Panc1 (cell line): ENCODE data around the gene CNTN4. TPM values are rescaled to one million over a fixed set of nuclear protein-coding genes. Genes with fewer than 3 reads are reported as not detected.

Experiments used
- ATAC-seq: fragments of 200-7000 bp; cut with Tn5 transposase; 2 replicates; pipeline ENCODE4 v1.9.1; 2020; ENCODE audit warnings: mild to moderate bottlenecking, moderate library complexity
- BruUV-seq: library from RNA; stranded (reverse); fragments of 400-500 nt; replicated peaks from 2 replicates; lab custom pipeline; 2021; lab: Mats Ljungman, UMichigan
- CTCF ChIA-PET: fragments of 300-600 bp; sonication (Branson Sonifier 250); formaldehyde crosslinking; loops from one replicate; lab custom pipeline; 2022; ENCODE audit warnings: antibody characterized with exemption; lab: Charles Lee
- POLR2A ChIA-PET: fragments of 300-600 bp; sonication (Branson Sonifier 250); formaldehyde crosslinking; loops from one replicate; lab custom pipeline; 2022; ENCODE audit warnings: antibody characterized with exemption; lab: Charles Lee
- DNase-seq: peaks from one replicate; pipeline ENCODE4 v3.0.0-alpha.2; 2010; ENCODE audit warnings: low read depth, low spot score
- H3K27ac ChIP-seq: 2 replicates; pipeline ENCODE4 v1.5.1; 2011; ENCODE audit warnings: mild to moderate bottlenecking, low read length, inconsistent platforms
- H3K27me3 ChIP-seq: fragments of 200-500 bp; sonication (Bioruptor generic); 2 replicates; pipeline ENCODE4 v1.6.0; 2014; ENCODE audit warnings: low read length, inconsistent platforms; ENCODE audit not compliant: control insufficient read depth, insufficient read depth
- H3K36me3 ChIP-seq: fragments of 200-500 bp; sonication (Bioruptor generic); 2 replicates; pipeline ENCODE4 v1.5.1; 2014; ENCODE audit warnings: inconsistent platforms, mild to moderate bottlenecking, low read length, moderate library complexity; ENCODE audit not compliant: control insufficient read depth, insufficient read depth
- H3K4me1 ChIP-seq: 2 replicates; pipeline ENCODE4 v1.5.1; 2011; ENCODE audit warnings: inconsistent platforms, mild to moderate bottlenecking, low read length, moderate library complexity; ENCODE audit not compliant: control insufficient read depth, insufficient read depth
- H3K4me3 ChIP-seq, 2 experiments: 2 replicates each; pipeline ENCODE4 v1.5.1; 2011 to 2012; ENCODE audit warnings: low read depth in 2 of 2, low read length in 2 of 2, mild to moderate bottlenecking in 2 of 2, inconsistent platforms in 1 of 2, moderate library complexity in 1 of 2
- H3K9me3 ChIP-seq: fragments of 200-500 bp; sonication (Bioruptor generic); 2 replicates; pipeline ENCODE4 v1.5.1; 2014; ENCODE audit warnings: low read depth, mild to moderate bottlenecking, inconsistent platforms, low read length, moderate library complexity; ENCODE audit not compliant: control insufficient read depth, insufficient read depth
- POLR2AphosphoS5 ChIP-seq: IDR thresholded peaks from 2 replicates; pipeline ENCODE4 v1.6.1; 2012; ENCODE audit warnings: mild to moderate bottlenecking, low read depth, low read length, moderate library complexity
- SIN3A ChIP-seq: IDR thresholded peaks from 2 replicates; pipeline ENCODE4 v1.6.1; 2012; ENCODE audit warnings: low read depth, mild to moderate bottlenecking, low read length, moderate library complexity, borderline replicate concordance; ENCODE audit not compliant: insufficient read depth
- TCF7L2 ChIP-seq: IDR thresholded peaks from 2 replicates; pipeline ENCODE4 v1.6.1; 2011; ENCODE audit warnings: mild to moderate bottlenecking, low read depth, low read length, inconsistent platforms
- in situ Hi-C: cut with HindIII; loops from 2 replicates; pipeline ENCODE4 v1.10.0; 2016; ENCODE audit warnings: low sequenced_read_pairs, low pct_unique_long_range_greater_than_20kb
- intact Hi-C: fragments of 100-400 bp; cut with micrococcal nuclease; formaldehyde crosslinking; loops from one replicate; pipeline ENCODE4 v1.10.0; 2022; ENCODE audit not compliant: unreplicated experiment
- total RNA-seq: library from RNA; stranded (reverse); gene quantifications from one replicate; pipeline ENCODE4 v1.2.1, GENCODE V29; 2021; ENCODE audit not compliant: unreplicated experiment
- TF ChIP-seq, protein P1 (sequence below): fragments of 450-650 bp; IDR thresholded peaks from 2 replicates; pipeline ENCODE4 v1.5.1; 2017; ENCODE audit warnings: mild to moderate bottlenecking
- TF ChIP-seq, protein P2 (sequence below), 2 experiments: IDR thresholded peaks; 2 replicates each; pipeline ENCODE4 v1.6.1; 2011 to 2012; ENCODE audit warnings: low read depth in 2 of 2, control low read depth in 1 of 2, low read length in 1 of 2, mild to moderate bottlenecking in 1 of 2, moderate library complexity in 1 of 2; ENCODE audit not compliant: insufficient read depth in 1 of 2

Gene CNTN4
- total RNA-seq, 1 experiment from 2014 or later = not detected

DNA sequence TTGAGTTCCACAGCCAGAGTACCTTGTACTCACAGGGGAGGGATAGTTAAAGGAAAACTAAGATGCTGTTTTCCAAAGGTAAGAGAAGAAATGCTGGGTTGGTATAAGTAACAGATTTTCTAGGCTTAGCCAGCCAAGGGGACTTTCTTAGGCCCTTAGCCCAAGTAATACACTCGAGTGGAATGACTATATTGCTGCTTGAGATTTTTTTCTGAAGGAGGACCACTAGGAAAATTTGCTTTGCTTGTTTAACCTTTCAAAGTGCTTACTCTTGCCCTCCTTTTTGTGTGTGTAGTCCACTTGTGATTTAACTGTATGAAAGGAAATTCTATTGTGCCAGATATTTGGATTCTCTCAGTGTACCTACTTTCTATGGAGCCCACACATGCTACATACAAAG is 961.0 kb downstream of the CNTN4 start:
- Histone ChIP-seq H3K27ac (no peak overlapping the region), H3K36me3 (no peaks in the 10 kb centered on the region), H3K27me3 (no peaks in the 10 kb centered on the region; the same call in 1 of the 2 replicates), H3K4me1 (no peaks in the 10 kb centered on the region), H3K9me3 (no peaks in the 10 kb centered on the region), H3K4me3 (no peak overlapping the region)
- ChIA-PET CTCF (no interaction called here), POLR2A (no interaction called here)
- TF ChIP-seq POLR2AphosphoS5 (no peak), TCF7L2 (no peak), SIN3A (no peak)
- in situ Hi-C loops (no loop called here), intact Hi-C loops (no loop called here)
- DNase-seq (no peak), ATAC-seq (no peak)
- BruUV-seq = no TSS peak

DNA sequence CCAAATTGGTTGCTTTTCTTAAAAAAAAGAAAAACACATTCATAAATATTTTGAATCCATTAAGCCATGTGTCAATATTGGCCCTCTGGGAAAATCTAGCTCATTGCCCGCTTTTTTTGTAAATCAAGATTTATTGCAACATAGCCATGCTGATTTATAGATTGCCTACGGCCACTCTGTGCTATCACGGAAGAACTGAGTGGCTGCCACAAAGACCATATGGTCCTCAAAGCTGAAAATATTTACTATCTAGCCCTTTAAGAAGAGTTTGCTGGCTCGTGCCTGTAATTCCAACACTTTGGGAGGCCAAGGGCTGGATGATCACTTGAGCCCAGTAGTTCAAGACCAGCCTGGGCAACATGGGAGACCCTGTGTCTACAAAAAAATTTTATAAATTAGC is 965.6 kb downstream of the CNTN4 start:
- no peaks in the 10 kb centered on the region for H3K27me3 ChIP-seq
- ChIA-PET POLR2A (no interaction called here), CTCF (no interaction called here)
- no peak for ATAC-seq
- no peaks in the 10 kb centered on the region for H3K36me3 ChIP-seq
- no peak overlapping the region for H3K4me3 ChIP-seq
- no peaks in the 10 kb centered on the region for H3K4me1 ChIP-seq
- intact Hi-C loops (no loop called here), in situ Hi-C loops (no loop called here)
- TF ChIP-seq, protein P1, sequence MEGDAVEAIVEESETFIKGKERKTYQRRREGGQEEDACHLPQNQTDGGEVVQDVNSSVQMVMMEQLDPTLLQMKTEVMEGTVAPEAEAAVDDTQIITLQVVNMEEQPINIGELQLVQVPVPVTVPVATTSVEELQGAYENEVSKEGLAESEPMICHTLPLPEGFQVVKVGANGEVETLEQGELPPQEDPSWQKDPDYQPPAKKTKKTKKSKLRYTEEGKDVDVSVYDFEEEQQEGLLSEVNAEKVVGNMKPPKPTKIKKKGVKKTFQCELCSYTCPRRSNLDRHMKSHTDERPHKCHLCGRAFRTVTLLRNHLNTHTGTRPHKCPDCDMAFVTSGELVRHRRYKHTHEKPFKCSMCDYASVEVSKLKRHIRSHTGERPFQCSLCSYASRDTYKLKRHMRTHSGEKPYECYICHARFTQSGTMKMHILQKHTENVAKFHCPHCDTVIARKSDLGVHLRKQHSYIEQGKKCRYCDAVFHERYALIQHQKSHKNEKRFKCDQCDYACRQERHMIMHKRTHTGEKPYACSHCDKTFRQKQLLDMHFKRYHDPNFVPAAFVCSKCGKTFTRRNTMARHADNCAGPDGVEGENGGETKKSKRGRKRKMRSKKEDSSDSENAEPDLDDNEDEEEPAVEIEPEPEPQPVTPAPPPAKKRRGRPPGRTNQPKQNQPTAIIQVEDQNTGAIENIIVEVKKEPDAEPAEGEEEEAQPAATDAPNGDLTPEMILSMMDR = no peak
- TF ChIP-seq, protein P2, sequence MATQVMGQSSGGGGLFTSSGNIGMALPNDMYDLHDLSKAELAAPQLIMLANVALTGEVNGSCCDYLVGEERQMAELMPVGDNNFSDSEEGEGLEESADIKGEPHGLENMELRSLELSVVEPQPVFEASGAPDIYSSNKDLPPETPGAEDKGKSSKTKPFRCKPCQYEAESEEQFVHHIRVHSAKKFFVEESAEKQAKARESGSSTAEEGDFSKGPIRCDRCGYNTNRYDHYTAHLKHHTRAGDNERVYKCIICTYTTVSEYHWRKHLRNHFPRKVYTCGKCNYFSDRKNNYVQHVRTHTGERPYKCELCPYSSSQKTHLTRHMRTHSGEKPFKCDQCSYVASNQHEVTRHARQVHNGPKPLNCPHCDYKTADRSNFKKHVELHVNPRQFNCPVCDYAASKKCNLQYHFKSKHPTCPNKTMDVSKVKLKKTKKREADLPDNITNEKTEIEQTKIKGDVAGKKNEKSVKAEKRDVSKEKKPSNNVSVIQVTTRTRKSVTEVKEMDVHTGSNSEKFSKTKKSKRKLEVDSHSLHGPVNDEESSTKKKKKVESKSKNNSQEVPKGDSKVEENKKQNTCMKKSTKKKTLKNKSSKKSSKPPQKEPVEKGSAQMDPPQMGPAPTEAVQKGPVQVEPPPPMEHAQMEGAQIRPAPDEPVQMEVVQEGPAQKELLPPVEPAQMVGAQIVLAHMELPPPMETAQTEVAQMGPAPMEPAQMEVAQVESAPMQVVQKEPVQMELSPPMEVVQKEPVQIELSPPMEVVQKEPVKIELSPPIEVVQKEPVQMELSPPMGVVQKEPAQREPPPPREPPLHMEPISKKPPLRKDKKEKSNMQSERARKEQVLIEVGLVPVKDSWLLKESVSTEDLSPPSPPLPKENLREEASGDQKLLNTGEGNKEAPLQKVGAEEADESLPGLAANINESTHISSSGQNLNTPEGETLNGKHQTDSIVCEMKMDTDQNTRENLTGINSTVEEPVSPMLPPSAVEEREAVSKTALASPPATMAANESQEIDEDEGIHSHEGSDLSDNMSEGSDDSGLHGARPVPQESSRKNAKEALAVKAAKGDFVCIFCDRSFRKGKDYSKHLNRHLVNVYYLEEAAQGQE (IDR thresholded peaks at IDR 0.05; ENCODE audit: insufficient read depth in 1 of 2, low read depth in 2 of 2, low read length in 1 of 2) = no peak
- TF ChIP-seq TCF7L2 = no peak
- no peak for TF ChIP-seq SIN3A
- TF ChIP-seq POLR2AphosphoS5 = no peak
- no peak overlapping the region for H3K27ac ChIP-seq
- BruUV-seq = no TSS peak
- DNase-seq = no peak
- H3K9me3 ChIP-seq = no peaks in the 10 kb centered on the region

DNA sequence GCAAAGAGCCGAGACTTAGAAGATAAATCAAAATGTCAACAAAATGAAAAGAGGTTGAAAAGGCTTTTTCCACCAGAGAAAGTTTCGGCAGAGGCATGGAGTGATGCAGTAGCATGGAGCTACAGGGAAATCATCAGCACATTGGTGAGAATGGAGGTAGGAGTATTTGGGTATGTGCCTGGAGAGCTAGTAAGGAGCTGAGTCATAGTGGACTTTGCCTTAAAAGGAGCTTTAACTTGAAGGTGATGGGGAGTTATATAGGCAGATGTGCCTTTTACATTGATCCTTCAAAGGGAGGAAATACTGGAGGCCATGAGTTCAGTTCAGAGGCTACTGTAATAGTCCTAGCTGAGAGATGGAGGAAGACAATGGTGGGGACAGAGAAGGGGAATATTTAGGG is 967.2 kb downstream of the CNTN4 start:
- Histone ChIP-seq H3K27me3 (no peaks in the 10 kb centered on the region), H3K4me1 (no peaks in the 10 kb centered on the region), H3K36me3 (no peaks in the 10 kb centered on the region), H3K27ac (no peak overlapping the region), H3K4me3 (no peak overlapping the region), H3K9me3 (no peaks in the 10 kb centered on the region)
- ChIA-PET CTCF (no interaction called here), POLR2A (no interaction called here)
- intact Hi-C loops = no loop called here
- no TSS peak for BruUV-seq
- TF ChIP-seq, protein P2 (IDR thresholded peaks at IDR 0.05; ENCODE audit: insufficient read depth in 1 of 2, low read depth in 2 of 2, low read length in 1 of 2) = no peak
- TF ChIP-seq SIN3A (no peak), POLR2AphosphoS5 (no peak), TCF7L2 (no peak)
- TF ChIP-seq, protein P1 = no peak
- in situ Hi-C loops = no loop called here
- ATAC-seq (no peak), DNase-seq (no peak)
